ENCODE measurements around the gene COL5A1.

DNA sequence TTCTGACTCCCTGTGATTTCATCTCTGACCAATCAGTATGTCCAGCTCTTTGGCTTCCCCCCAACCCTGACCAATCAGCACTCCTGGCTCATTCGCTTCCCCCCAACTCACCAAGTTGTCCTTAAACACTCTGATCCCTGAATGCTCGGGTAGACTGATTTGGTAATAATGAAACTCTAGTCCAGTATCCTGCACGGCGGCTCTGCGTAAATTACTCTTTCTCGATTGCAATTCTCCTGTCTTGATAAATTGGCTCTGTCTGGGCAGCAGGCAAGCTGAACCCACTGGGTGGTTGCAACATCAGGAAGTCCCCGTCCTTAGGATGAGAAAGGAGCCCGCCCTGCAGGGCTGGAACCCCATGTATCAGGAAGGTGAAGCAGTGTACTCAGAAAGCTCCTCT is 249.4 kb downstream of the COL5A1 start:
- TF ChIP-seq POLR2A (IDR thresholded peaks at IDR 0.05), result no peak
- TF ChIP-seq, protein P1, sequence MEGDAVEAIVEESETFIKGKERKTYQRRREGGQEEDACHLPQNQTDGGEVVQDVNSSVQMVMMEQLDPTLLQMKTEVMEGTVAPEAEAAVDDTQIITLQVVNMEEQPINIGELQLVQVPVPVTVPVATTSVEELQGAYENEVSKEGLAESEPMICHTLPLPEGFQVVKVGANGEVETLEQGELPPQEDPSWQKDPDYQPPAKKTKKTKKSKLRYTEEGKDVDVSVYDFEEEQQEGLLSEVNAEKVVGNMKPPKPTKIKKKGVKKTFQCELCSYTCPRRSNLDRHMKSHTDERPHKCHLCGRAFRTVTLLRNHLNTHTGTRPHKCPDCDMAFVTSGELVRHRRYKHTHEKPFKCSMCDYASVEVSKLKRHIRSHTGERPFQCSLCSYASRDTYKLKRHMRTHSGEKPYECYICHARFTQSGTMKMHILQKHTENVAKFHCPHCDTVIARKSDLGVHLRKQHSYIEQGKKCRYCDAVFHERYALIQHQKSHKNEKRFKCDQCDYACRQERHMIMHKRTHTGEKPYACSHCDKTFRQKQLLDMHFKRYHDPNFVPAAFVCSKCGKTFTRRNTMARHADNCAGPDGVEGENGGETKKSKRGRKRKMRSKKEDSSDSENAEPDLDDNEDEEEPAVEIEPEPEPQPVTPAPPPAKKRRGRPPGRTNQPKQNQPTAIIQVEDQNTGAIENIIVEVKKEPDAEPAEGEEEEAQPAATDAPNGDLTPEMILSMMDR (IDR thresholded peaks at IDR 0.05), result no peak
